Measurements from ENCODE around the gene ANKRD44.
A peak's percentile ranks its signal among the peaks of the same experiment; 100 is the strongest.
"Not testable (repeated sequence)": the region's sequence is repeated elsewhere in the genome, so short reads cannot be mapped to it uniquely, and the experiment has no call there.

ANKRD44 gene

DNA sequence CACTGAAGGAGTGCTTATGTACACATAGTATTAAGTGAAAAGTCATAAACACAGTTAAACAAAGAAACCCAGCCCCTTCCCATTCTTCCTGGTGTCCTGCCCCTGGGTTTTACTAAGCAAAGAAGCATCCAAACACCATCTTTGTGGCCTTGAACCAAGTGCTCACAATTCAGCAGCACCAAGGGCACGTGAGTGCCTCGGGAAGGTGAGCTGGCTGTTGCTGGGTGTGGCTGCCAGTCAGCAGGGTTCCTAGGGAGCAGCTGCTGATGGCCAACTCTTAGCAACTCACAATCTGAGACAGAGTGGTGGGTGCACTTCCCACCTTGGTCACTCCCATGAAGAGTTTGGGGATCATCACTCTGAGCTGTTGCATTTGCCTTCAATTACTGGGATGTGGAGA lies 286.4 kb downstream of the ANKRD44 start:
- DNase-seq (ENCODE audit: low spot score) = no peak

DNA sequence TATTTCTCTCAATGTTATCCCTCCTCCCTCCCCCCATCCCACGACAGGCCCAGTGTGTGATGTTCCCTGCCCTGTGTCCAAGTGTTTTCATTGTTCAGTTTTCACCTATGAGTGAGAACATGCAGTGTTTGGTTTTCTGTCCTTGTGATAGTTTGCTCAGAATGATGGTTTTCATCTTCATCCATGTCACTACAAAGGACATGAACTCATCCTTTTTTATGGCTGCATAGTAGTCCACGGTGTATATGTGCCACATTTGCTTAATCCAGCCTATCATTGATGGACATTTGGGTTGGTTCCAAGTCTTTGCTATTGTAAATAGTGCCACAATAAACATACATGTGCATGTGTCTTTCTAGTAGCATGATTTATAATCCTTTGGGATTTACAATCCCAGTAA lies 289.7 kb downstream of the ANKRD44 start:
- not testable (repeated sequence) for DNase-seq (ENCODE audit: low spot score)

DNA sequence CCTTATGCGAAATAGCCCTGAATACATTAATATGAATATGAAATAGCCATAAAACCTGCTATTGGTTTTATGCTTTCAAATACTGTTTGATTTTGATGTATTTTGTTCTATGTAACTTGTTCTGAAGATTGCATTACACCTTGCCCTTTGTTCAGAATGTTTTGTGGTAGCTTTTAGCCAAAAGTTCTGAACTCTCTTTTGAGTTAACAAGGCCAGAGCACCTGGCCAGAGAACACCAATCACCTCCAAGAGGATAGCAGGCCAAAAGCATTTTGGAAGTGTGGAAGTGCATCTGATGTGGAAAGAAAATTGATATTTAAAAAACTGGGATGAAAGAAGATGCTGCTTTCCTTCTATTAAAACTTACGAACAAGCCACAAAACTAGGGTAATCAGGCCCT lies 297.5 kb downstream of the ANKRD44 start:
- DNase-seq (ENCODE audit: low spot score) = no peak

GRCh38 chr2:197011801-197012641 lies 298.6 kb downstream of the ANKRD44 start:
- DNase-seq (ENCODE audit: low spot score) = peak; percentile 41

DNA sequence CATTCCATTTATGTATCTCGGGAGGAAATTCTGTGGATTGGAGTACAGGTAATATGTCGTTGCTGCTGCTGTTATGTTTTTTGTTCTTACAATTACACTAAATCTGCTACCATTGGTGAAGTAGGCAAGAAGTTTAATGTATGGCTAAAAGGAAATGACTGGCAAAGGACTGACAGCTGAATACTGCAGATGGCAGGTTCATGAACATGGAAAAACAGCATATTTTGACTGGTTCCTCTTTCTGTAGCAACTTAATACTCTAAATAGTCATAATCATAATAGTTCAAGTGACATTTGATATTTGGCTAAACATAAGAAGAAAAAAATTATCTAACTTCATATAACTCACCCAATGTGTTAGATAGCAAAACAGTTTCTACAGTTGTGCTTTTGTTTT lies 299.6 kb downstream of the ANKRD44 start:
- DNase-seq (ENCODE audit: low spot score) = no peak

GRCh38 chr2:197010200-197011020 lies 300.2 kb downstream of the ANKRD44 start:
- DNase-seq (ENCODE audit: low spot score) = no peak

DNA sequence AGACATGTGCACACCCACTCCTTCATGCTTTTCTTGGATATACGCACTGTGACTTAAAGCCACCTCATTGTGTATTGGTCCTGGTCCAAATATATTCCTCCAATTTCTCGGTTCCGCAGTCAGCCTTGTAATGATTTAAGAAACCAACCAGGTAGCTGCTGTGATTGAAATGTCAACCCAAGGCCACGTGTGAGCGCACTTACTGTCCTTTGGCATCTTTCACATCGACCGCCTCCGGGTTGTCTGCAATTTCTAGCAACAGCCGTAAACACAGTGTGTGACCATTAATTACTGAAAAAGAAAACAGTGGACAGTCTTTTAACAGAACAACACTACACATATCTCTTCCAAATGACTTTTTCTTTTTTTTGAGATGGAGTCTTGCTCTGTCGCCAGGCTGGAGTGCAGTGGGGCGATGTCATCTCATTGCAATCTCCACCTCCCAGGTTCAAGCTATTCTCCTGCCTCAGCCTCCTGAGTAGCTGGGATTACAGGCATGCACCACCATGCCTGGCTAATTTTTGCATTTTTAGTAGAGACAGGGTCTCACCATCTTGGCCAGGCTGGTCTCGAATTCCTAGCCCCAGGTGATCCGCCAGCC lies 301.7 kb downstream of the ANKRD44 start:
- not testable (repeated sequence) for DNase-seq (ENCODE audit: low spot score)

DNA sequence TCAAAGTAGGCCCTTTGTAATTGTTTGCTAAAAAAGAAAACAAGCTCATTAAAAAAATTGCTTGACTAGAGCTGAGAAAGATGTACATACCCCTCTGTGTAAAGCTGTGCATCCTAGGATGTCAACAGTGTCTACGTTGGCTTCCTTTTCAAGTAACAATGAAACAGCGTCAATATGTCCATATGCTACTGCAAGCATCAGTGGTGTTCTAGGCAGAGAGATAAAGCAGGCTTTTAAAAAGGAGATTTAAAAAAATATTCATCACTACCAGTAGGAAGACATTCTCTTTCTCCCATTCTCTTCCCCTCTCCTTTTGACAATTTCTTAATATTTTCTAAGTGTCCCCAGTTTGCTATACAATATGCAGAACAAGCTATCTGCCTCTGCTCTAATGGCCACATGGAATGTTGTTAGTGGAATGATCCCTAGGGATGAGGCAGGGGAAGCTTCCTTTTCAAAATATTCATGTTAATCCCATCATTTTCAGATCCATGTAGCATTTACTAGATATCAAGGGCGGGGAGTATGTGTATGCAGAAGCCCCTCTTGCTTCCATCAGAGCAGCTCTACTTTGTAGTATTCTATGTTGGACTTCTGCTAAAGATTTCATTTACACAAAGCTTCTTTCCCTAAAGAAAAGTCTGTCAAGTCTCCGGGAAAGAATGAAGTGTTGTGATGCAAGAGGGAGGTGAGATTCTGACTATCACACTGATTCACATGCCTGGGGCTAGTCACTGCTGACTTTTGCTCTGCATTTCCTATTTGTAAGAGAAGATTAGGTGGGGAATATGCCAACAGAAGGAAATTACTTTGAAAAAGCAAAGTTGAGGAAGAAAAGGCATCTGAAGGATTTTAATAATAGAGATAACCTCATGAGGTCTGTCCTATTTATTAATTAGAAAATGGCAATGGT lies 302.6 kb downstream of the ANKRD44 start:
- no peak for DNase-seq (ENCODE audit: low spot score)

DNA sequence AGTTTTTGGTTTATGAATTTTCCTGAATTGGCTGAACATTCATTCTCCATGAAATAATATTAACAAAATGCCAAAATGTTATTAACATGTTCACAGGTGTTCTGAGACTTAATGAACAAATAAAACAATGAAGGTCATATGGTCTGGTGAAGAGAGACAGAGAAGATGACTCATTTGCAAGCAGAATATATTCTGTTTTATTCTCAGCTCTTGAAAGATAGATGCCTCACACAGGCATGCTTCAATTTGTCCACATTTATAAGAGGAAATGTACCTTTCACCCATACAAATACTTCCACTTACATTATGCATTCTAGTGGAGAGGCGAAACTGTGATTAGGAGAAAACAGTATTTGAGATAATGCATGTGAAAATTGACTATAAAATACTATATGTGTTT lies 308.7 kb downstream of the ANKRD44 start:
- no peak for DNase-seq (ENCODE audit: low spot score)

DNA sequence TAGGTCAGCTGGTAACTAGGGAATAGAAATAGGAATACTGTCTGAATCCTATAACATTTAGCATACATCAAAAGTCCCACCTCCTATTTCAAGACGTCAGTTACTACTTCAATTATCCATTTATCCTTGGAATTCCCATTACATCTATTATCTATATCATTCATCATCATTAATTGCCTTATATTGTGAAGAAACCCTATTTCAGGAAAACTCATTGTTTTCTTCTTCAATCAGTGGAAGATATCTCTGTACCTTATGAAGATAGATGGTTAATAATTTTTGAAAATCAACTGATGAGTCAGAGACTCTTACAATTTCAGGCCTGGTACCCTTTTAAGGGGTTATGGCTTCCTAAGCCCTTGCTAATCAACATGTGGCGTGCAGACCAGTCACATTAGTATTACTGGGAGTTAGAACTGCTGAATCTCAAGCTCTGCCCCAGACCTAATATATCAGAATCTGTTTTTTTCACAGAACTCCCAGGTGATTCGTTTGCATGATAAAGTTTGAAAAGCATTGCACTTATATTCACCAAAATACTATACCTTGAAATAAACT lies 314.7 kb downstream of the ANKRD44 start:
- no peak for DNase-seq (ENCODE audit: low spot score)

- no peak for DNase-seq (ENCODE audit: low spot score)
Observed at GRCh38 chr2:196994764-196995163, 315.8 kb downstream of the ANKRD44 start.

DNA sequence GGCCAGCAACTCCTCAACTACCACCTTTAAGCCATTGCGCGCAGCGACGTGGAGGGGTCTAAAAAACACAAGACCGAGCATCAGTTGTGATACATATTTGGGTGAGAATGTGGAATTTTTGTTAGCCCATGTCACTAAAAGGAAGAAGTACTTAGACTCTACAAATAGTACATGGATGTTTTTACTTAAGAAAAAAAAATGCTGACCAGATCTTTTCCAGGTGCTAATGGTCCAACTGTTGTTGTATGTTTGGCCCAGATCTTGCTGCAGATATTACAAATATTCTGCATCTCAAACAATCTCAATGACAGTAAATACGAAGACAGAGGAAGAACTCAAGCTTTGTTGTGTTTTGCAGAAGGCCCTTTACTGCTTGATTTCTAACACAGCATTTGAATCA lies 317.0 kb downstream of the ANKRD44 start:
- DNase-seq (ENCODE audit: low spot score) = no peak

GRCh38 chr2:196992466-196992865 lies 318.1 kb downstream of the ANKRD44 start:
- DNase-seq (ENCODE audit: low spot score) = no peak

- DNase-seq (ENCODE audit: low spot score) = no peak
Observed at GRCh38 chr2:196990788-196991461, 319.7 kb downstream of the ANKRD44 start.

DNA sequence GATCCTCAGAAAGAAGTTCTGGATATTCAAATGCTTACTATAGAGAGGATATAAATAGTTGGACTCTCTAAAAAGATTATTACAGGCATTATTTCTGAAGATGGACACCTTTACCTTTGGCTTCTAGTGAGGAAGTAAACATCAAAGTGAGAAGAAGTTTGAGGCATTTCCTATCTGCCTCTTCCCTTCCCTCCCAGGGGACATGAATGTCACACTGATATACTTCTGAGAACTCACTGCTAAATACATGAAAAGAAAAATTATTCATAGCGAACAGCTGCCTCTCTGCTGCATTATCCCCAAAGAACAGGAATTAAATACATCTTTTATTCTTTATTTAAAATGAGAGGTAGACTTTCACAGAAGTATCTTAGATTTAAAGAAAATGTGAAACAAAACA lies 320.5 kb downstream of the ANKRD44 start:
- DNase-seq (ENCODE audit: low spot score) = no peak

DNA sequence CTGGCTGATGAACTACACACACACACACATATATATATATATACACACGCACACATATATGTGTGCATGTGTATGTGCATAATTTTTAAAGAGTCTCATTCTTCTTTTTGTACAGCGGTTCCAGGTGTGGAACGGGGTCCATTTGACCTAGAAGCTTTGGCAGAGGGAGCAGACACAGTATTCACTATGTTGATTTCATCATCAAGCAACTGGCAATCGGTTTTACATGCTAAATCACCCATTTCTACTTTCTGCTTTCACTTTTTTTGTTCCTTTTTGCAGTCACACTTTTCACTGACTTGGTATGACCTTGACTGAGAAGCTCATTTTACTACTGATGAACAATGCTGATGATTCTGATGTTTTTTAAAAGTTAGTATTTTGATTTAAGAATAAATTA lies 321.1 kb downstream of the ANKRD44 start:
- DNase-seq (ENCODE audit: low spot score) = no peak

GRCh38 chr2:196988639-196989038 lies 321.9 kb downstream of the ANKRD44 start:
- no peak for DNase-seq (ENCODE audit: low spot score)

DNA sequence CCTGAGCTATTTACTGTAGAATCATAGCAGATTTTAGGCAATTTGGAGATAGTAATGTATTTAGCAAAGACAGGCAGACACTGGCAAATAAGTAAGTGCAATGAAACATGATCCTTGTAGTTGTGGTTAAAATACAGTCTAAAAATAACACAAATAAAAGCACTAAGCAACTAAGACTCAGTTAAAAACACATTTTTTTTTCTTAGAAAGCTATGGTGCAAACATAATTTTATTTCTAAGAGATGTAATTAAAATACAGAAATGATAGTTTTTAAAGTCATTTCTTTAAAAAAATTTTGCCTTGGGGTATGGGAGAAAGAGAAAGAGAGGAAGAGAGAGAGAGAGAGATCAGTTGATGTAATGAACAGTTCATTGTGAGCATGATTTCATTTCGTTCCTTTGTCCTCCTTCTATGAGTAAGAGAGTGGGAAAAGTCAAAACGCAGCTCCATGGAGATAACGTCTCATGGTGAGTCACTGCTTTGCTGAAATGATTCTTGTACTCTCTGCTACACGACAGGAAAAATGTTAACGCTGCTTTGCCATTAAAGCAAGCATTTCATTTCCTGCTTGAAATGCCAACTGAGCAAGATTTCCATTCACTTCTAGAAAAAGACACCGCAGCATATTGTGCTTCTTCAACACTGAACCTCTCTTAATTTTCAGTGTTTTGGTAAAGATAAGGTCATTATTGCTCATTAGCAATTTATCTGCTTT lies 322.8 kb downstream of the ANKRD44 start:
- no peak for DNase-seq (ENCODE audit: low spot score)

DNA sequence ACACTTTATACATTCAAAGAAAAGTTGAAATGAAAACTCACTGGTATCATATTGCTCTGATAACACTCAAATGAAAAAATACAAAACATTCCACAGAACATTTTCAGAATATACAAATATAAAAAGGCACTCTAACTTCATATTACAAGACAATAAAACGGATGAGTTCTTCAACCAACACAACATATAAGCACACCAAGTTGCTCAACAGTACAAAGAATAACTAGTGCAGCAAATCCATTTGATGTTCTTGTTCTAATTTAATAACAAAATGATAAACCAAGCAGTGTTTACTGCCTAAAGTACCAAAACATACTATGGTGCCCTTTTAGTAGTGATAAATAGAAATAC lies 323.3 kb downstream of the ANKRD44 start:
- no peak for DNase-seq (ENCODE audit: low spot score)

GRCh38 chr2:196985511-196986183 lies 324.9 kb downstream of the ANKRD44 start:
- no peak for DNase-seq (ENCODE audit: low spot score)
